ENCODE measurements around the gene FDX2. TPM values are rescaled to one million over a fixed set of nuclear protein-coding genes. Genes with fewer than 3 reads are reported as not detected.
"Not testable (repeated sequence)": the region's sequence is repeated elsewhere in the genome, so short reads cannot be mapped to it uniquely, and the experiment has no call there.

Gene FDX2
- 45.0 and 65.6 TPM in 2 replicates for total RNA-seq (2014; rRNA removed; shearing (Covaris generic))

DNA sequence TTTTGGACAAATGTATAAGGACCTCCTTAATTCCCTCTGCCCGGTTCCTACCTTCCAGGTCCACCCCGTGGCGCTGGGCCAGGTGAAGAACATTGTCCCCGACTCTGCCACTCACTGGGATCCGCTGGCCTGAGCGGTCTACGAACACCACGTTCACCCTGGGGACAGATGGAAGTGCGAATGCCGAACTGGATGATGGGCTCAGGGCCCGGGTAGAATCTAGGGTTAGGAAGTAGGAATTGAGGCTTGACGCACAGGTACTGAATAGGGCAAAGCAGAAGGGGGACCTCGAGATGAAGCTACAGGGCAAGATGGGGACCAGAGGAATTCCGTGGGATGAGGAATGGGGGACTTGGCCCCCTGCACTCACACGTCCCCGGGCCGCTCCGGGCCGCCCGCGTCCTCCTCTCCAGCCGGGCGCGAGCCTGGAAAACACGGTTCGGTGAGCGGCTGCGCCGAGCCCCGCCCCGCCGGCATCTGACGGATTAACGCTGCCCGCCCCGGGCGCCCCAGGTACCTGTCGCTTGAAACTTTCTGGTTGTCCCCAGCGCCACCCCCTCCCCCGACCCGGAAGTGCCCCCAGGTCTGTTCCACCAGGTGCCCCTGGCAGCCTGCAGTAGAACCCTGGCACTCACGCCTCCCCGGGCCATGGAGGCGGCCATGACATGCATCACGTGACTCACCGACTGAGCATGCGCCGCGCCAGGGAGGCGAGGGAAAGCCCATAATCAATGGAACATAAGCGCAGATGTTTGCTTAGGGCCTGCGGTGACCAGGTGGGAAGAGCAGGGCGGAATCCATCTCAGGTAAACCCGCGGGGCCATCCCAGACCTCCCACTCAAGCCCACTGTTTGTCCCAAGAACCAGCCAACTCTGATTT lies at the start of gene FDX2:
Gene FDX2 (minus strand): TSS at position 681 of the 880 bp plus-strand sequence. CDS start 19 bp downstream, at position 662.
- DNase-seq (ENCODE audit: low read depth) = peak; percentile 91

DNA sequence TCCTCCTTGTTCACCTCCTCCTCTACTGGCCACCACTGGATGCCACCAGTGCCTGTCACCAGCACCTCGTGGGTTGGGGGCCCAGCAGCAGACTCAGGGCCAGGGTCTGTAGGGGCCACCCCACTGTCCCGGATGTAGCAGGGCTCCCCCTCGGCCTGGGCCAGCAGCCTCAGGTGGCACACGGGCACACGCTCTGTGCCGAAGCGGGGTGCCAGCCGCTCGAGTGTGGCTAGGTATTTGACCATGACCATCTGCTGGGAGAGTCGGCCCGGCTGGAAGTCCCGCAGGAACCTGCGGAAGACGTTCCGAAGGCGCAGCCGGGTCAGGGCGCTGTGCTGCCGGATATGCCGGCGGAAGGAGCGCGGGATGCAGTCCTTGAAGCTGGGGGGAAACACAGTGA lies 49.7 kb upstream of the FDX2 start:
- DNase-seq (ENCODE audit: low read depth) = no peak

DNA sequence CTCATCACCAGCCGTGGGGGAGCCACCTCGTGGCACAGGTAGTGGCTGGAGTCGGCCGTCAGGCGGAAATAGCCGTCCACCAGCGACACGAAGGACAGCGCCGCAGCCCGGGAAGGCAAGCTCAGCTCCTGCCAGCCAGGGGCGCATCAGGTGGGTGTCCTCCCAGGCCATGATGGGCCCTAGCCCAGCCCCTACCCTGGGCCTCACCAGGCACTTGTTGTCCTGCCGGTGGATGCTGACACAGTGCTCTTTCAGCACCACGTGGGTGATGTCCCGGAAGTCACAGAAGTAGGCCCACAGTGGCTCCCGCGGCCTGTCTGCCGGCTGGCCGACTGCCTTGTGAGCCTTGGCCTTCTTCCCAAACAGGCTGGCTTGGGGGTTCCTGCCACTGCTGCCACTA lies 48.8 kb upstream of the FDX2 start:
- DNase-seq (ENCODE audit: low read depth) = no peak

DNA sequence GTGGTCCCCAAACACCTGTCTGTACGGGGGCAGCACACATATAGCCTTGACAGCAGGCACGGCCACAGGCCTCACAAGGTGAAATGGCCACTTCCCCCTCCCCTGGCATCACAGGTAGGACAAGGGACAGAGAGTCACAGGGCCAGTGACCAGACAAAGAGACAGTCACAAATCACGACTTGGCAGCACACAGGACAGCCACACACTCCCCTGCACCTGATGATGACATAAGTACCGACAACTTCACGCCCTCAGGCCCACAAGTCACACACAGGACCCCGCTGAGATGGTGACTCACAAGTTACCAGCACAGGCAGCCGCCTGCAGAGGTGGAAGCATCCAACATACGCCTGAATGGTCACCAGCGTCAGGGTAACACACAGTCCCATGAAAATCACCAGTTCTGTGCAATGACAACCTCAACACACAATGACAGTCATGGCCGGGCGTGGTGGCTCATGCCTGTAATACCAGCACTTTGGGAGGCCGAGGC lies 48.0 kb upstream of the FDX2 start:
- DNase-seq (ENCODE audit: low read depth) = peak; percentile 83

DNA sequence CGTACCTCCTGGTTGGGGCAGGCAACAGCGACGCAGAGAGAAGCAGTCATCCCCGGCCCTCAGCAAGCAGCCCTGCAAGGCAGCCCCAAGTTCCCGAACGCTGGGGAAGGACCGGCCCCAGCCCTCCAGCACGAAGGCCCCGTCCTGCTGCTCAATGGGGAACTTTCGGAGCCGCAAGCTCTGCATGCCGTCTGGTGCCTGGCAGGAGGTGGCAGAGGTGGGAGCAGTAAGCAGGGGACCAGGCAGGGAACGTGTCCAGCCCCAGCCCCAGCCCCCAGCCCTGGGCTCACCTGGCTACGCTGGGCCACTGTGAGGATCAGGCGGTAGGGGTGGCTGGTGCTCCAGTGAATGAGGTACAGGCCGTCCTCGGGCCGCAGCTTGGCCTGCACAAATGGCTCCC lies 46.4 kb upstream of the FDX2 start:
- no peak for DNase-seq (ENCODE audit: low read depth)

DNA sequence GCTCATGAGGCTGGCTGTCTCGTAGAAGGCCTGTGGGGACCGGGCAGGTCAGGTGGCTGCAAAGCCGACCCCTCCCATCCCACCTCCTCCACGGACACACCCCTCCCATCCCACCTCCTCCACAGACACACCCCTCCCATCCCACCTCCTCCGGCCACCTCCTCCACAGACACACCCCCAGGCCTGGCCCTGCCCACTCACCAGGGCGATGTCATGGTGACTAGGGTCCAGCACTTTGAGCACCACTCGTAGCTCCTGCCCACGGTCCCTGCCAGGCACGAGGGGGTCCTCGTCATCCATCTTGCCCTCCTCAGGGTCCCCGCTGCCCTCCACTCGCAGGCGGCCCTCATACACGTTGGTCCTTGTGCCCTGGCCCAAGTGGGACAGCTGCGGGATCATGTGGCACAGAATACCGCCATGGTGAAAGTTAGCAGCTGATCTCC lies 45.8 kb upstream of the FDX2 start:
- DNase-seq (ENCODE audit: low read depth) = no peak

DNA sequence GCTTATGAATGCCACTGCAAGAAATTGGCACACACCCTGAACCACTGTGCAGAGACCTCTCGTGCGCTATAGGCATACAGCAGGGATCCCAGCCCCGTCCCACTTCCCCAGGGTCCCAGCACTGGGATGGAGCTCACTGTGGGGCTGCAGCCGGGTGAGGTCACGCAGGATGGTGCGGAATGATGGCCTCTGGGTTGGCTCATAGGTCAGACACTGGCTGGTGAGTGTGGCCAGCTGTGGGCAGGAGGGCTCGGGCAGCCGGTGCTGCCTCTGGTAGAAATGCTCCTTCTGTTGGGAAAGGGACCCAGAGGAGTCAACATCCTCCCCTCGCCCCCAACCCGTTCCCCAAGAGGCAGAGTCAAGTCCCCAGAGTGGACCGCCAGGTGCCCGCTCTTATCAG lies 40.6 kb upstream of the FDX2 start:
- no peak for DNase-seq (ENCODE audit: low read depth)

DNA sequence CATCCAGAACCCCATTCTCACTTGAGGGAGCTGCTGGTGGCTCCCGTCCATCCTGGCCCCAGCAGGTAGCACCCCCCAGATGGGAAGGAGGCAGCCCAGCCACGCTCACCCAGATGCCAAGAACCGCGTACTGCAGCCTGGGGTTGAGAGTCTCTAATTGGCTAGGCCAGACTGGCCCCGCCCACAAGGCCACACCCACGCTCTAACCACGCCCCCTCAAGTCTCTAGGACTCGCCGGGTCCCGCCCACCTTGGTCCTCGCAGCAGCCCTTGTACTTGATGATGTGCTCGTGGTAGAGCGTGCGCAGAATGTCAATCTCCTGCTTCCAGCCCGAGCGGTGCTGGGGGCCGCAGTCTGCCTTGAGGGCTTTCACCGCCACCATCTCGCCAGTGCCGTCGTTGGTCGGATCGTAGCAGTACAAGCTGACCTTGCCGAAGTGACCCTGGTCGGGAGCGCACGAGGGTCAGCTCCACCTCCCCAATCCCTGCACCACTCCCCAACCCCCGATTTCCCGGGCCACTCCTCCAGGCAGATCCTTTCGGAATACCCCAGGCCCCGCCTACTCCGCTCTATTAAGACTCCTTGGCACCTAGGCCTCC lies 38.1 kb upstream of the FDX2 start:
- DNase-seq (ENCODE audit: low read depth) = peak; percentile 47

DNA sequence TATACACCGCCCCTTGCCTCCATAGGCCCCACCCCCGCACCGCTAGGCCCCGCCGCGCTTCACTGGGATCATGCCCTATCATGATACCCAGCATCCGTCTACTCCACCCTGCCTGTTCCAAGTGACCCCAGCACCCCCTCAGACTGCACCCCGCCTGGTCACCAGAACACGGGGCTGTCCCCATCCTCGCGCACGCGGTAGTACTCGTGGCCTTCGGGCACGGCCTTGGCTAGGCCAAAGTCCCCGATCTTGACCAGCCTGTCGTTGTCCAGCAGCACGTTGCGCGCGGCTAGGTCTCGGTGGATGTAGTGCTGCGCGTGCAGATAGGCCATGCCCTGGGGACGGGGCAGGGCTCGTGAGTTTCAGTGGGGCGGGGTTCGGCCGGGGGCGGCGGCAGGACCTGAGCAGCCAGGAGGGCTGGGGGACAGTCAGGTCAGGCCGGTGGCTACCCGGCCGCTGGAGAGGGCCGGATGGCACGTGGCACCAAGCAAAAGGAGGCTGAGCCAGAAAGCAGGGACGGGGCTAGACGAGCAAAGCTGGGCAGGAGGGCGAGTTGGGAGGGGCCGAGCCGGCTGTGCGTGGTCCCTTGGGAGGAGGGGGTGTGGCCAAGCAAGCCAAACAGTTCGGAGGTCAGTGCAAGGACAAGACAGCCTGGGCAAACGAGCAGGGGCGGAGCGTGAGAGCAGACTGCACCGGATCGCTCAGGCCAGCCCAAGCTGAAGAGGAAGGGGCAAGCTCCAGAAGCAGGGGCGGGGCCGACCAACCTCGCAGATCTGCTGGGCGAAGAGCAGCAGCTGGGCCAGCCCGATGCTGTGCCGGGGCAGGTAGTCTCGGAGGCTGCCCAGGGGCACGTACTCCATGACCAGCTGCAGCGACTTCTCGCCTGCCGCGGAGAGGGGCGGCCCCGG lies 37.2 kb upstream of the FDX2 start:
- DNase-seq (ENCODE audit: low read depth) = no peak

DNA sequence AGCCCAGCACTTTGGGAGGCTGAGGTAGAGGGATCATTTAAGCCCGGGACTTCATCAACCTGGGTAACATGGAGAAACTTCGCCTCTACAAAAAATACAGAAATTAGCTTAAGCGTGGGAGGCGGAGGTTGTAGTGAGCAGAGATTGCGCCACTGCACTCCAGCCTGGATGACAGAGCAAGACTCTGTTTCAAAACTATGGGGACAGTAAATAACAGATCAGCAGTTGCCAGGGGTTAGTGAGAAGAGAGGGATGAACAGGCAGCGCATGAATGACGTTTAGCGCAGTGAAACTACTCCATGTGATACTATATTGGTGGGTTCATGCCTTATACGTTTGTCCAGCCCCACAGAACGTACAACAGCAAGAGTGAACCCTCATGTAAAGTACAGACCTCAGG lies 30.7 kb upstream of the FDX2 start:
- DNase-seq (ENCODE audit: low read depth) = no peak

DNA sequence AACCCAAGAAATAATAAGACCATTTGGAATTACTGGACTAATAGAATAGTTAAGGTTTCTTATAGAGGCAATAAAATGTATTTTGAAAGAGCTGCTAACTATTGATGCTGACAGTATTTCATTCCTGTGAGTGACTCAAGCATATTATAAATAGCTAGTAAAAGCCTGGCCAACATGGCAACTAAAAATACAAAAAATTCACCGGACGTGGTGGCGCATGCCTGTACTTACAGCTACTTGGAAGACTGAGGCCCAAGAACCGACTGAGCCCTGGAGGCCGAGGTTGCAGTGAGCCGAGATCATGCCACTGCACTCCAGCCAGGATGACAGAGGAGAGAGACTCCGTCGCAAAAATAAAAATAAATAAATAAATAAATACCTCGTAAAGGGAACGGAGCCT lies 29.0 kb upstream of the FDX2 start:
- DNase-seq (ENCODE audit: low read depth) = no peak

DNA sequence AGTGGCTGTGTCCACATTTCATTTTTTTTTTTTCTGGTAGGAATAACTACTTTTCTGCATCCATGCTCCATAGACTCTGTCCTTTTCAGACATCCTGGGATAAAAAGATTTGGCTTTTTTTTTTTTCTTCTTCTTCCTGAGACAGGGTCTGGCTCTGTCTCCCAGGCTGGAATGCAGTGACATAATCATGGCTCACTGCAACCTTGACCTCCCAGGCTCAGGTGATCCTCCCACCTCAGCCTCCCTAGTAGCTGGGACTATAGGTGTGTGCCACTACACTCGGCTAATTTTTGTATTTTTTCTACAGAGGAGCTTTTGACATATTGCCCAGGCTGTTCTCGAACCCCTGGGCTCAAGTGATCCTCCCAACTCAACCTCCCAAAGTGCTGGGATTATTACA lies 27.7 kb upstream of the FDX2 start:
- DNase-seq (ENCODE audit: low read depth) = no peak

DNA sequence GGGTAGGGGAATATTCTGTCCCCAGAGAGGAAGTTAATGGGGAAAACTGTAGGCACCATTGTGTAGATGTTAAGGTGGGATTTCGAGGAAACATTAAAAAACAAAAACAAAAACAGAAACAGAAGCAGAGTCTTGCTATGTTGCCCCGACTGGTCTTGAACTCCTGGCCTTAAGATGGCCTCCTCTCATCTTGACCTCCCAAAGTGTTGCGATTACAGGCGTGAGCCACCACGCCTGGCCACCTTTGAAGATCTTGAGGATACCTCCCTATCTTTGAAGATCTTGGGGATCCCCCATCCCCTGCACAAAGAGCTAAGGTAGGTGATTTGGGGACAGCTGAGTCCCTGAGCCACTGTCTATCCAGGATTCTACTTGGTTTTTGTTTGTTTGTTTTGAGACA lies 24.2 kb upstream of the FDX2 start:
- no peak for DNase-seq (ENCODE audit: low read depth)

DNA sequence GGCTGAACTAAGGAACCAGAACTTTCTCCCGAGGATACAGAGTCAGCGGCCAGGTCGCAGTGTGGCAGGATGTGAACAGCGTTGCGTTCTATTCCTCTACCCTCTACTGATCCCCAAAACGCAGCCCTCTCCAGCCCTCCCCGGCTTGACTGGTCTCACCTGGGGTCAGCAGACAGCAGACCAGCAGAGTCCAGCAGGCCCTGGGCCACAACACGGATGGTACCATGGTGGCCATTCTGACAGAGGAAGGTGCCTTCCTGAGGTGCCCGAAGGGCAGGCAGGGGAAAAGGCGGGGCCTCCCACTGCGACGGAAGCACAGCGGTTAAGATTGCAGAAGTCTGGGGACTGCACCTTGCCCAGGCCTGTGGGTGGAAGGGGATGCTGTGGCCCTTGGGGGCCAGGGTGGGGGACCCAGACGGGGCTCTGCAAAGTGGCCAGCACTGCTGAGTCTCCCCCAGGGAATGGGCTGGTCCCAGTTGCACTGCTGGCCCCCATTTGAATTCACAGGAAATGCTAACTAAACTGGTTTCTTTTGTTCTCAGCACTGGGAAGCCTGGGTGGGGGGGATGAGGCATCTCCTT lies 23.7 kb upstream of the FDX2 start, which contains the start of gene ICAM3:
Gene ICAM3 (minus strand): TSS at position 245 of the 581 bp plus-strand sequence. CDS start 10 bp downstream, at position 235.
- DNase-seq (ENCODE audit: low read depth) = no peak

DNA sequence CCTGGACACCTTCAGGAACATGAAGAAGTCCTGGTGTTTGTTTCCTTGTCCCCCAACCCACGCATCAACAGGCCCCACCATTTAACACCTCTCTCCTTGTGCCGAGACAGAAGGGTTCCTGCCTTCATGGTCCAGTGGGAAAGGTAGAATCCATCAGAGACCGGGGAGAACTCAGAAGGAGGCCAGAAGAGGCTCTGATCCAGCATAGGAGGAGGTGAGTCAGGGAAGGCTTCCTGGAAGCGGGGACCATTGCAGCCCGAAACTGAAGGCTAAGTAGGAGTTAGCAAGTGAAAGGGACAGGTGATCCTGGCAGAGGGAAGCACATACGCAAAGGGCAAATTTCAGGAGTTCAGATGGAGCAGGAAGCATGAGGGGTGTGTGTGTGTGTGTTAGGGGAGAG lies 23.1 kb upstream of the FDX2 start:
- no peak for DNase-seq (ENCODE audit: low read depth)

DNA sequence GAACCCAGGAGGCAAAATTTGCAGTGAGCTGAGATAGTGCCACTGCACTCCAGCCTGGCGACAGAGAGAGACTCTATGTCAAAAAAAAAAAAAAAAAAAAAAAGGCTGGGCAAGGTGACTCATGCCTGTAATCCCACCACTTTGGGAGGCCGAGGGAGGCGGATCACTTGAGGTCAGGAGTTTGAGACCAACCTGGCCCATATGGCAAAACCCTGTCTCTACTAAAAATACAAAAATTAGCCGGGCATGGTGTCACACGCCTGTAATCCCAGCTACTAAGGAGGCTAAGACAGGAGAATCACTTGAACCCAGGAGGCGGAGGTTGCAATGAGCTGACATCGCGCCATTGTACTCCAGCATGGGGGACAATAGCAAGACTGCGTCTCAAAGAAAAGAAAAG lies 20.9 kb upstream of the FDX2 start:
- DNase-seq (ENCODE audit: low read depth) = not testable (repeated sequence)

DNA sequence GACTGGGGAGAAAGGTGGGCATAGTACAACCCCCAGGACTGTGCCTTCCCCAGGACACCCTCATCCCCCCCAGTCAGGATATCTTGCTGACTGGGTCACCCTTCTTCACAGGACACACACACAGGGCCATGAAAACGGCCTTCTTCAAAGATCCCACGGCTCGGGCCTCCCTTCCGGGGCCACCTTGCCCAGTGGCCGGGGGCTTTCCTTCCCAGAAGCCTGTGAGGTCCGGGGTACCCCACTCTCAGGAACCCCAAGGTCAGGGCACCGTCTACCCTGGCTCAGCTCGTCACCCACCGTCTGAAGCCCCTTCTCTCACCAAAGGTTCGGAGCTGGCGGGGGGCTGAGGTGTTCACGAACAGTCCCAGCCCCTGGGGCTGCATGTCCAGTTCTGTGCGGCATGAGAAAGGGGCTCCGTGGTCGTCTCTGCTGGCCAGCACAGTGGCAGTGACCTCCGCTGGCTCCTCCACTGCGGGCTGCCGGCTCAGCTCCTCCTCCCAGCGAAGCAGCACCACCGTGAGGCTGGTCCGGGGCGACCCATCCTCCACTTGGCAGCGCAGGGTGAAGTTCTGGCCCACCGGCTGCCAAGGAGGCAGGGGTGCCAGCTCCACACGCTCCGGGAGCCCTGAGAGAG lies 19.7 kb upstream of the FDX2 start:
- DNase-seq (ENCODE audit: low read depth) = no peak

DNA sequence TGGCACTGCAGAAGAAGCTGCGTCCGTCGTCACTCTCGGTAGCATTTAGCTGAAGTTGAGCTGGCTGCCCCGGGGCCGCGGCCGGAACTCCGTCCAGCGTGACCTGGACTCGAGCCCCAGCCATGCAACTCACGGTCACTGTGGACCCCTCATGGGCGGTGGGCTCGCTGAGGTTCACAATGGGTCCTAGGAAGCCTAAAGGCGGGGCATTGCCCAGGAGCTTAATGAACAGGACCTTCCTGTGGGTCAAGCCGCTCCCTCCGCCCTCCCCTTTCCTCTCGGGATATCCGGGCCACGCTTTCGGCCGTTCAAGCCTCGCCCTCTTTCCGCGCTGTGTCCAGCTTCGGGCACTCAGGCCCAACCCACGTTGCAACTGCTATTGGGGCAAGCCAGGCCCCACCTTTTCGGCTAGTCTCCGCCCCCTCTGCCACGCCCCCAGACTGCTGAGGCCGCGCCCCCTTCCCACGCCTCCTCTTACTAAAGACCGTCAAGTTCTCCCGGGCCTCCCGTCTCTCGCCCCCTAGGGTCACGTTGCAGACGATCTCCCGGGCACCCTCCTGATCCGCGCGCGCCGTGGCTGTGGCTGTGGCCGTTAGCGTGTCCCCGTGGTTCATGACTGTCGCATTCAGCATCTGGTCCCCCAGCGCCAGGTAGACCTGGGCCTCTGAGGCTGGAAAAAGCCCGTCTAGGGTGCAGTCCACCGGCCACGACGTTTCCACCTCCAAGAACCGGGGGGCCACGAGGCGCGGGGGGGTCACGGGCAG lies 19.0 kb upstream of the FDX2 start:
- peak; percentile 95 for DNase-seq (ENCODE audit: low read depth)

DNA sequence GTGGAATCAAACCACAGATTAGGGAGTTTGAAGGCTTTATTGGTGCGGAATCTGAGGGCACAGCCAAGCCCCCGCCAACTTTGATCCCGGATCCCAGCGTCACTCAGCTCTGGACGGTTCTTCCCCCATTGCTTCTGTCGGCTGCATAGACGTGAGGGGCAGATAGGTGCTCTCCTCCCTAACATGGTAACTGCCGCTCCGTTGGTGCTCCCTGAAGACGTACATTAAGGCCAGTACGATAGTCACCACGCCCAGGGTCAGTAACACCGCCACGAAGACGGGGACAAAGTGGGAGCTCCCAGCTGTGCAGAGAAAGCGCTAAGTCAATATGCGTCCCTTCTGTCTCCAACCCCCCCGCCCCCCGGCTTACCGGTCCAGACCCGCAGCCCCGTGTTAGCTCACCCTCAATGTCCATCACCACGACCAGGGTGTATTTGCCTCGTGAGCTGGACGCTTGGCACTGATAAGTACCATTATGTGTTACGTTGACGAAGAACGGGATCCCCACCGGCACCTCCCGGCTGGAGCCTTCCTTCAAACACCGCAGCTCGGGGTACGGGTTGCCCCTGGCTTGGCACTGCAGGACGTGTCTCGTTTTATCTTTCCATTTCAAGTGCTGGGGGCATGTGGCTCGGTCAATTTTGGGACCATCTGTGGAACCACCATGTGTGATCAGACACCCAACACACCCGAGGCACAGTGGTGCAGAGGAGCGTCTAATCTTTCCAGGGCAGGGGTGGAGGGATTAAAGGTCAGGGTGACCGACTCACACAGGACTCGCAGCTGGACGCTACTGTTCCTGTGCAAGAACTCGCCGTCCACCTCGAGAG lies 18.2 kb upstream of the FDX2 start:
- DNase-seq (ENCODE audit: low read depth) = peak; percentile 39
